Breast epithelium (tissue), 4 donors: ENCODE measurements around the gene ATP10D. TPM values are rescaled to one million over a fixed set of nuclear protein-coding genes. Genes with fewer than 3 reads are reported as not detected.

Source experiments
- DNase-seq, 2 donors: peaks; one replicate each; pipeline ENCODE4 v3.0.0-alpha.2; 2019; ENCODE audit warnings: low spot score in 2 of 2
- H3K27ac ChIP-seq, 2 donors: fragments of 200-600 bp; sonication (generic) in 1 of 2; one replicate each; pipeline ENCODE4 v1.5.1; 2016 to 2019; ENCODE audit warnings: mild to moderate bottlenecking in 1 of 2
- H3K27me3 ChIP-seq, 2 donors: fragments of 200-600 bp; sonication (generic) in 1 of 2; one replicate each; pipeline versions ENCODE4 v1.5.1 to v1.6.0; 2017 to 2019; ENCODE audit warnings: control low read depth in 1 of 2, mild to moderate bottlenecking in 1 of 2
- H3K36me3 ChIP-seq: fragments of 200-600 bp; one replicate; pipeline ENCODE4 v1.5.1; 2019
- H3K4me1 ChIP-seq, 2 donors: fragments of 200-600 bp; sonication (generic); one replicate each; pipeline ENCODE4 v1.5.1; 2016 to 2019; ENCODE audit warnings: control low read depth in 1 of 2
- H3K4me3 ChIP-seq, 3 donors: fragments of 200-600 bp; sonication (generic); 1 replicate in 2 of 3; 2 replicates in 1 of 3; pipeline ENCODE4 v1.5.1; 2016 to 2019; ENCODE audit warnings: mild to moderate bottlenecking in 3 of 3, moderate library complexity in 2 of 3
- H3K9me3 ChIP-seq, 2 donors: fragments of 200-600 bp; sonication (generic) in 1 of 2; one replicate each; pipeline ENCODE4 v1.5.1; 2016 to 2019; ENCODE audit warnings: control low read depth in 1 of 2
- POLR2A ChIP-seq: fragments of 450-650 bp; IDR thresholded peaks from one replicate; pipeline ENCODE4 v1.6.1; 2016; ENCODE audit warnings: antibody characterized with exemption, mild to moderate bottlenecking, moderate library complexity
- POLR2AphosphoS5 ChIP-seq, 3 donors: sonication (generic); formaldehyde crosslinking; IDR thresholded peaks; one replicate each; pipeline ENCODE4 v1.6.1; 2017; ENCODE audit warnings: antibody characterized with exemption in 3 of 3
- intact Hi-C: fragments of 100-400 bp; cut with DNase I; formaldehyde crosslinking; loops from one replicate; pipeline ENCODE4 v1.15.1; 2023; ENCODE audit warnings: low total_unique reads
- total RNA-seq, 3 donors: library from RNA; depleted of rRNA; stranded (reverse); fragments of >200 nt; gene quantifications; one replicate each; pipeline ENCODE4 v1.1.0, GENCODE V29; 2016
- TF ChIP-seq, protein P1 (sequence below), 3 donors: fragments of 450-650 bp; IDR thresholded peaks; one replicate each; pipeline ENCODE4 v1.5.1; 2016 to 2017; ENCODE audit warnings: antibody characterized with exemption in 3 of 3, mild to moderate bottlenecking in 3 of 3, moderate library complexity in 3 of 3

Gene ATP10D
- total RNA-seq, 3 donors from 2014 or later: 13.3 to 26.2 (median 15.7) TPM

DNA sequence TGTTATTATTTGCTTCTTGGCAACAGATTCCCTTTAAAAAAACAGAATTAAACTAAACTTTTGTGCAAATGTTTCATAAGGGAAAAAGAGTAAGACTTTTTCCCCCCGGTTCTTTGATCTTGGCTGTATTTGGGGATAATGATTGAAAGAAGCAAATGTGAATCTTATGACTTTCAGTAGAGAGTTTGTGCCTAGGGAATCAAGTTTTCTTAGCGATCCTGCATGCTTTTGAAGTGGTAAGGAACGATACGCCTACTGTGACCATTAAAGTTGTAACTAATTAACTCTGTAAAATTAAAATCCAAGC is 9.0 kb downstream of the ATP10D start:
- intact Hi-C loops: no loop called here
- H3K4me3 ChIP-seq: no peak overlapping the region
- no peak for DNase-seq
- H3K27me3 ChIP-seq: no peaks in the 10 kb centered on the region
- no peaks in the 10 kb centered on the region for H3K4me1 ChIP-seq
- no peak overlapping the region for H3K27ac ChIP-seq
- H3K9me3 ChIP-seq: no peaks in the 10 kb centered on the region
- no peaks in the 10 kb centered on the region for H3K36me3 ChIP-seq
- TF ChIP-seq POLR2AphosphoS5 (IDR thresholded peaks at IDR 0.05) (no peak), POLR2A (no peak)
- TF ChIP-seq, protein P1, sequence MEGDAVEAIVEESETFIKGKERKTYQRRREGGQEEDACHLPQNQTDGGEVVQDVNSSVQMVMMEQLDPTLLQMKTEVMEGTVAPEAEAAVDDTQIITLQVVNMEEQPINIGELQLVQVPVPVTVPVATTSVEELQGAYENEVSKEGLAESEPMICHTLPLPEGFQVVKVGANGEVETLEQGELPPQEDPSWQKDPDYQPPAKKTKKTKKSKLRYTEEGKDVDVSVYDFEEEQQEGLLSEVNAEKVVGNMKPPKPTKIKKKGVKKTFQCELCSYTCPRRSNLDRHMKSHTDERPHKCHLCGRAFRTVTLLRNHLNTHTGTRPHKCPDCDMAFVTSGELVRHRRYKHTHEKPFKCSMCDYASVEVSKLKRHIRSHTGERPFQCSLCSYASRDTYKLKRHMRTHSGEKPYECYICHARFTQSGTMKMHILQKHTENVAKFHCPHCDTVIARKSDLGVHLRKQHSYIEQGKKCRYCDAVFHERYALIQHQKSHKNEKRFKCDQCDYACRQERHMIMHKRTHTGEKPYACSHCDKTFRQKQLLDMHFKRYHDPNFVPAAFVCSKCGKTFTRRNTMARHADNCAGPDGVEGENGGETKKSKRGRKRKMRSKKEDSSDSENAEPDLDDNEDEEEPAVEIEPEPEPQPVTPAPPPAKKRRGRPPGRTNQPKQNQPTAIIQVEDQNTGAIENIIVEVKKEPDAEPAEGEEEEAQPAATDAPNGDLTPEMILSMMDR (IDR thresholded peaks at IDR 0.05): no peak

DNA sequence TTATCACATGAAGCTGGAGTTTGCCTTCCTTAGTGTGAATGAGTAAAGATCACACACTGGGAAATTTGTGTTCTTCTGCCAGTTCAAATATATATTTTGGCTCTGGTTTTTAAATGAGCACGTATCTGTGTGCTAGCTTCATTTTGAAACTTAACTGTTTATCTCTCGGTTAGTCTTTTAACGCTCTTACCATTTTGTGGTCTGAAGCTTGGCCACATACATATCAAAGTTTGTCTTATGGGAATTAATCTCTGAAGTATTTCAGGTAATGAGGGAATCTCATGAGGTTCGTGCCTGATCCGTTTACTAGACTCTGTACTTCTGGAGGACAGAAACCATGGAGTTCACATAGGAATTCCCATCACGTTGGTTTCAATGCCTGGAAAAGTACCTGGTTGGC is 13.8 kb downstream of the ATP10D start:
- H3K9me3 ChIP-seq: no peaks in the 10 kb centered on the region
- no peak for TF ChIP-seq POLR2AphosphoS5 (IDR thresholded peaks at IDR 0.05)
- TF ChIP-seq POLR2A: no peak
- TF ChIP-seq, protein P1 (IDR thresholded peaks at IDR 0.05): no peak
- no peak overlapping the region for H3K4me3 ChIP-seq
- no peaks in the 10 kb centered on the region for H3K36me3 ChIP-seq
- intact Hi-C loops: no loop called here
- H3K4me1 ChIP-seq: no peaks in the 10 kb centered on the region
- no peak overlapping the region for H3K27ac ChIP-seq
- no peaks in the 10 kb centered on the region for H3K27me3 ChIP-seq
- no peak for DNase-seq

DNA sequence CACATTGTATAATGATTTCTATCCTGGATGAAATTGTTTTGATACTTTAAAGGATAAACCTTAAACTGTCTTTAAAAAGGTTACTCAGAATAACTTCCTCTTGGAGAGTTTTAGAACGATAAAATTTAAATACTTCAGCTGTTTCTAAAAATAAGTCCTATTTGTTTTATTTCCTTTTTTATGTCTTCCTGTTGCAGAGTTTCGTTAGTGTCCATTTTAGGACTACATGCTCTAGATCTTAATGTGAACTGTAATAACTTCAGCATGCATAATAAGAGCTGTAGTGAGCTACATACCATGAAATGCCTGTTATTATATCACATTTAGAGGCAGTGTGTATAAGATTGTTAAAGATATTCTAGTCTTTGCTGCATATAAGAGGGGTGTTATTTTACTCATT is 14.6 kb downstream of the ATP10D start:
- DNase-seq: no peak
- no peaks in the 10 kb centered on the region for H3K36me3 ChIP-seq
- intact Hi-C loops: no loop called here
- H3K9me3 ChIP-seq: no peaks in the 10 kb centered on the region
- no peaks in the 10 kb centered on the region for H3K4me1 ChIP-seq
- no peaks in the 10 kb centered on the region for H3K27me3 ChIP-seq
- TF ChIP-seq POLR2AphosphoS5 (IDR thresholded peaks at IDR 0.05) (no peak), POLR2A (no peak)
- TF ChIP-seq, protein P1 (IDR thresholded peaks at IDR 0.05): no peak
- no peak overlapping the region for H3K4me3 ChIP-seq
- no peak overlapping the region for H3K27ac ChIP-seq

DNA sequence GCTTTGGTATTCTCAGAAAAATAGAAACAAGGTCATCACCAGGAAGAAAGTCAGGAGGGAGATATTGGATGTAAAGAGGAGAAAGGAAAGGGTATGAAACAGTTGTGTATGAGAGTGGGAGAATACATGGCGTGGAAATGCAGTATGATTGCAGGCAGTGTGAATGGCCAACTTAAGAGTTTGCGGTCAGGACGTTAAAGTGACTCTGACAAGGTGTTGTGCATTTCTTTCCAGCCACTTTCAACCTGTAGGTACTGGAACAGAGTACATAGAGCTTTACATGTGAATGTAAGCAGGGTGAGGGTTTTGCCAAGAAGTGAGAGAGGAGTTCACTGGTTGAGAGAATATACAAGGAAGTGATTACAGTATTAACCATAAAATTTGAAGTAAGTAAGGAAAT is 15.7 kb downstream of the ATP10D start:
- intact Hi-C loops: no loop called here
- Histone ChIP-seq H3K36me3 (no peaks in the 10 kb centered on the region), H3K4me1 (no peaks in the 10 kb centered on the region), H3K27me3 (no peaks in the 10 kb centered on the region), H3K27ac (no peak overlapping the region), H3K9me3 (no peaks in the 10 kb centered on the region), H3K4me3 (no peak overlapping the region)
- DNase-seq: no peak
- TF ChIP-seq POLR2AphosphoS5 (IDR thresholded peaks at IDR 0.05): no peak
- TF ChIP-seq POLR2A: no peak
- TF ChIP-seq, protein P1 (IDR thresholded peaks at IDR 0.05): no peak

DNA sequence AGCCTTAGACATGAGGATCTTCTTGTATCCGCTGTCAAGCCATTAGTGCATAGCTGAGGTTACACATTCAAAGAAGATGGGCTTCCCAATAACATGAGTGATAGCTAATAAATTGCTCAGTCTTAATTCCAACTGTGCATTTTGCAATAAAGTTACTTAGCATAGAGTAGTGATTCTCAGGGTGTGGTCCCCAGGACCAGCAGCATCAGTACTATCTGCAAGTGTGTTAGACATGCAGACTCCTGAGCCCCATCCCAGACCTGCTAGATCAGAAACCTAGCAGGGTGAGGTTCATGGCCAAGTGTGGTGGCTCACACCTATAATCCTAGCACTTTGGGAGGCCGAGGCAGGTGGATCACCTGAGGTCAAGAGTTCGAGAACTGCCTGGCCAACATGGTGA is 20.1 kb downstream of the ATP10D start:
- no peak overlapping the region for H3K4me3 ChIP-seq
- no peaks in the 10 kb centered on the region for H3K27me3 ChIP-seq
- H3K27ac ChIP-seq: no peak overlapping the region
- no peaks in the 10 kb centered on the region for H3K36me3 ChIP-seq
- H3K9me3 ChIP-seq: no peaks in the 10 kb centered on the region
- no peaks in the 10 kb centered on the region for H3K4me1 ChIP-seq
- intact Hi-C loops: no loop called here
- no peak for DNase-seq
- no peak for TF ChIP-seq POLR2AphosphoS5 (IDR thresholded peaks at IDR 0.05)
- no peak for TF ChIP-seq POLR2A
- TF ChIP-seq, protein P1 (IDR thresholded peaks at IDR 0.05): no peak
